ENCODE measurements around the gene MYO5C. TPM values are rescaled to one million over a fixed set of nuclear protein-coding genes. Genes with fewer than 3 reads are reported as not detected.

Gene MYO5C, protein sequence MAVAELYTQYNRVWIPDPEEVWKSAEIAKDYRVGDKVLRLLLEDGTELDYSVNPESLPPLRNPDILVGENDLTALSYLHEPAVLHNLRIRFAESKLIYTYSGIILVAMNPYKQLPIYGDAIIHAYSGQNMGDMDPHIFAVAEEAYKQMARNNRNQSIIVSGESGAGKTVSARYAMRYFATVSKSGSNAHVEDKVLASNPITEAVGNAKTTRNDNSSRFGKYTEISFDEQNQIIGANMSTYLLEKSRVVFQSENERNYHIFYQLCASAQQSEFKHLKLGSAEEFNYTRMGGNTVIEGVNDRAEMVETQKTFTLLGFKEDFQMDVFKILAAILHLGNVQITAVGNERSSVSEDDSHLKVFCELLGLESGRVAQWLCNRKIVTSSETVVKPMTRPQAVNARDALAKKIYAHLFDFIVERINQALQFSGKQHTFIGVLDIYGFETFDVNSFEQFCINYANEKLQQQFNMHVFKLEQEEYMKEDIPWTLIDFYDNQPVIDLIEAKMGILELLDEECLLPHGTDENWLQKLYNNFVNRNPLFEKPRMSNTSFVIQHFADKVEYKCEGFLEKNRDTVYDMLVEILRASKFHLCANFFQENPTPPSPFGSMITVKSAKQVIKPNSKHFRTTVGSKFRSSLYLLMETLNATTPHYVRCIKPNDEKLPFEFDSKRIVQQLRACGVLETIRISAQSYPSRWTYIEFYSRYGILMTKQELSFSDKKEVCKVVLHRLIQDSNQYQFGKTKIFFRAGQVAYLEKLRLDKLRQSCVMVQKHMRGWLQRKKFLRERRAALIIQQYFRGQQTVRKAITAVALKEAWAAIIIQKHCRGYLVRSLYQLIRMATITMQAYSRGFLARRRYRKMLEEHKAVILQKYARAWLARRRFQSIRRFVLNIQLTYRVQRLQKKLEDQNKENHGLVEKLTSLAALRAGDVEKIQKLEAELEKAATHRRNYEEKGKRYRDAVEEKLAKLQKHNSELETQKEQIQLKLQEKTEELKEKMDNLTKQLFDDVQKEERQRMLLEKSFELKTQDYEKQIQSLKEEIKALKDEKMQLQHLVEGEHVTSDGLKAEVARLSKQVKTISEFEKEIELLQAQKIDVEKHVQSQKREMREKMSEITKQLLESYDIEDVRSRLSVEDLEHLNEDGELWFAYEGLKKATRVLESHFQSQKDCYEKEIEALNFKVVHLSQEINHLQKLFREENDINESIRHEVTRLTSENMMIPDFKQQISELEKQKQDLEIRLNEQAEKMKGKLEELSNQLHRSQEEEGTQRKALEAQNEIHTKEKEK (N-terminal part only)
- total RNA-seq: 8.9 and 17.5 TPM in 2 replicates

DNA sequence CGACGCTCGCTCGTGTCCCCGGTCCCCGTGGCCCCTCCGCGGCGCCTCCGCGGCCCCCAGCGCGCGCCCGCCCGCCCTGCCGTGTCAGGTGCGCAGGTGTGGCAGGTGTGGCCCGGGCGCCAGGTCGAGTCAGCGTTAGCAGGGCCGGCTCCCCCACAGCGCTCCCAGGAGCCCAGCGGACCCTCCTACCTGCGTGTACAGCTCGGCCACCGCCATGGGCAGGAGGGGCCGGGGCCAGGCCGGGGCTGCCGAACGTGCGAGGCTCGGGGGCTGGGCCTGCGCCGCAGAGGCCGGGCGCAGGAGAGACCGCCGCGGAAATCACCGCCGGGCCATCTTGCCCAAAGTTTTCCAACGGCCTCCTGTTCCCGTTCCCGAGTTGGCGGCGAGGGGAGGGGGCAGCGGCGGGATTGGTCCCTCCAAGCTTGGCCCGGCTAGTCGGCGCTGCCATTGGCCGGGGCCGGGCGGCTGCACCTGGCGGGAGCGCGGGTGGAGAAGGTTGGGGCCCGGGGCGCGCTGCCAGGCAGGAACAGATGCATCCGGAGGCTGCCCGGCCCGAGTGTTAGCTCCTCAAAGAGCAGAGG, at the start of gene MYO5C:
TSS of gene MYO5C (minus strand) at position 384 of the 581 bp plus-strand sequence. CDS start at position 216, 168 bp downstream.

DNA sequence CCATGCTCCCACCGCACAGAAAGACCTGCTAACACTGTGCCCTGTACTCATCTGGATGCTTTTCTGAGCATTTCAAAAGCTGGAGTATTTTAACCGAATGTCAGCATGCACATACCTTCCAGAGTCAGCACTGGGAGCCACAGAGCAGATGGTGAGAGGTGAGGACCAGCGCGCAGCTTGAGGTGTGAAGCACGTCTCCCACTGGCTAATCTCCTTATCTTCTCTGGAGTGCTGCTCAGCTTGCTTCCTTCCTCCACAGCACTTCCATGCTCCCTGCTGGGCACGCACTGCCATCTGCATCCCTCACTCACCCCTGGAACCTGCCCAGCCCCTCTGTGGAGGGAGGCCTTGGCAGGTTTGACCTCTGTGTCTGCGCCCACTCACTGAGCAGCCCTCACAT, 104.4 kb downstream of the MYO5C start, which contains the start of gene GNB5:
TSS of gene GNB5 (minus strand) at position 186 of the 400 bp plus-strand sequence. CDS start 6,716 bp downstream, outside the sequence.

Other genes starting within 250 kb of the MYO5C start
- gene BCL2L10, start 183.0 kb downstream of the MYO5C start, total RNA-seq: 1.4 and 3.6 TPM in 2 replicates
- gene GNB5, start 104.4 kb downstream of the MYO5C start, total RNA-seq: 43.9 and 46.9 TPM in 2 replicates
- gene MYO5A, start 233.1 kb upstream of the MYO5C start, total RNA-seq: 28.4 and 50.1 TPM in 2 replicates

Data from tracheal epithelial cell (primary cell).